Mesangial cell (primary cell): ENCODE data around the gene ABCB4. TPM values are rescaled to one million over a fixed set of nuclear protein-coding genes. Genes with fewer than 3 reads are reported as not detected.

Source experiments
- total RNA-seq: library from RNA; depleted of rRNA; stranded (reverse); fragments of >200 nt; gene quantifications from 2 replicates; pipeline ENCODE4 v1.2.3, GENCODE V29; 2015

Gene ABCB4
- 2.9 and 7.6 TPM in 2 replicates for total RNA-seq

GRCh38 chr7:87475359-87476178 lies at the start of gene ABCB4:
ABCB4 (minus strand) TSS chr7:87475680; CDS start chr7:87475465, 215 bp downstream.

Other genes starting within 250 kb of the ABCB4 start
- 2.0 and 4.4 TPM in 2 replicates for gene CROT, start 130.0 kb downstream of the ABCB4 start, total RNA-seq
- 20.4 and 26.4 TPM in 2 replicates for gene ABCB1, start 125.2 kb upstream of the ABCB4 start, total RNA-seq
- gene RUNDC3B, start 152.7 kb upstream of the ABCB4 start, total RNA-seq, result 0.65 and 0.89 TPM in 2 replicates